K562 (cell line): Measurements from ENCODE around the gene BPHL. TPM values are rescaled to one million over a fixed set of nuclear protein-coding genes. Genes with fewer than 3 reads are reported as not detected.

ENCODE experiments used
- BACH1 ChIP-seq: fragments of 200-800 bp; sonication (Bioruptor generic); IDR thresholded peaks from 2 replicates; pipeline ENCODE4 v1.6.1; 2016; ENCODE audit warnings: missing genetic modification characterization, missing compliant biosample characterization
- BCOR ChIP-seq: fragments of 450-650 bp; IDR thresholded peaks from 2 replicates; pipeline ENCODE4 v1.6.1; 2016
- CBX3 ChIP-seq, 2 experiments: IDR thresholded peaks; 1 replicate in 1 of 2; 2 replicates in 1 of 2; pipeline ENCODE4 v1.6.1; 2012; ENCODE audit warnings: inconsistent platforms in 2 of 2, low read length in 2 of 2, borderline replicate concordance in 1 of 2, control low read depth in 1 of 2
- CSDE1 ChIP-seq, 2 experiments: fragments of 450-650 bp; IDR thresholded peaks; 2 replicates each; pipeline ENCODE4 v1.6.1; 2016; ENCODE audit warnings: mild to moderate bottlenecking in 1 of 2
- DPF2 ChIP-seq: fragments of 450-650 bp; IDR thresholded peaks from 2 replicates; pipeline ENCODE4 v1.6.1; 2016
- EP400 ChIP-seq: fragments of 450-650 bp; IDR thresholded peaks from 2 replicates; pipeline ENCODE4 v1.6.1; 2017; ENCODE audit warnings: antibody characterized with exemption, mild to moderate bottlenecking, moderate library complexity
- EWSR1 ChIP-seq: fragments of 450-650 bp; IDR thresholded peaks from 2 replicates; pipeline ENCODE4 v1.6.1; 2018; ENCODE audit warnings: borderline replicate concordance, mild to moderate bottlenecking, low read depth, moderate library complexity; ENCODE audit not compliant: partially characterized antibody
- JUNB ChIP-seq: fragments of 450-650 bp; formaldehyde crosslinking; conservative IDR thresholded peaks from 2 replicates; pipeline ENCODE4 v1.4.0; 2020; ENCODE audit warnings: mild to moderate bottlenecking
- MECOM ChIP-seq: fragments of 250-450 bp; sonication (Bioruptor Pico); IDR thresholded peaks from 2 replicates; pipeline ENCODE4 v1.8.0; 2022; ENCODE audit warnings: inconsistent platforms
- NBN ChIP-seq: fragments of 450-650 bp; IDR thresholded peaks from 2 replicates; pipeline ENCODE4 v1.6.1; 2016; ENCODE audit warnings: low read depth, mild to moderate bottlenecking
- NFIC ChIP-seq: fragments of 450-650 bp; IDR thresholded peaks from 2 replicates; pipeline ENCODE4 v1.6.1; 2017; ENCODE audit warnings: mild to moderate bottlenecking, inconsistent platforms
- NR2C2 ChIP-seq, 2 experiments: fragments of 200-800 bp in 1 of 2; sonication (Bioruptor generic) in 1 of 2; sonication (generic) in 1 of 2; formaldehyde crosslinking in 1 of 2; IDR thresholded peaks; 2 replicates each; pipeline versions ENCODE4 v1.6.1 to v1.8.0; 2016 to 2022; ENCODE audit warnings: mild to moderate bottlenecking in 1 of 2, missing compliant biosample characterization in 1 of 2, missing genetic modification characterization in 1 of 2, missing genetic modification reagents in 1 of 2
- RHOXF2B ChIP-seq: fragments of 250-450 bp; sonication (Bioruptor Pico); conservative IDR thresholded peaks from 2 replicates; pipeline ENCODE4 v1.5.1; 2021
- TRIM28 ChIP-seq: fragments of 450-650 bp; IDR thresholded peaks from 2 replicates; pipeline ENCODE4 v1.6.1; 2017
- ZNF184 ChIP-seq: sonication (generic); formaldehyde crosslinking; IDR thresholded peaks from 2 replicates; pipeline ENCODE4 v1.5.0; 2020; ENCODE audit warnings: missing genetic modification reagents
- ZNF347 ChIP-seq: fragments of 450-650 bp; formaldehyde crosslinking; IDR thresholded peaks from 2 replicates; pipeline ENCODE4 v1.4.0; 2020; ENCODE audit warnings: low read depth, mild to moderate bottlenecking, moderate library complexity
- ZSCAN32 ChIP-seq: fragments of 450-650 bp; formaldehyde crosslinking; IDR thresholded peaks from 2 replicates; pipeline ENCODE4 v1.4.0; 2020; ENCODE audit warnings: mild to moderate bottlenecking, moderate library complexity
- polyA plus RNA-seq, 8 experiments: library from polyadenylated mRNA; depleted of rRNA in 4 of 8; stranded (reverse) in 5 of 8; unstranded in 3 of 8; fragments of >200 nt; fragmentation: Nextera tagmentation in 2 of 8; fragmentation: Illumina TruSeq in 1 of 8; extraction: Ambion mirVana in 2 of 8; extraction: Trizol in 1 of 8; gene quantifications; 2 replicates each; pipeline versions ENCODE4 v1.2.1 to v1.2.3, GENCODE V29; 2011 to 2014; ENCODE audit warnings: inconsistent platforms in 1 of 8, missing spikeins in 1 of 8
- total RNA-seq, 7 experiments: library from RNA; depleted of rRNA in 6 of 7; stranded (reverse); fragments of >200 nt in 6 of 7; fragmentation: Illumina TruSeq in 2 of 7; extraction: Trizol in 2 of 7; gene quantifications; 2 replicates each; pipeline versions ENCODE4 v1.2.1 to v1.2.3, GENCODE V29; 2011 to 2021; ENCODE audit warnings: low replicate concordance in 1 of 7
- TF ChIP-seq, protein P1 (sequence below): fragments of 450-650 bp; IDR thresholded peaks from 2 replicates; pipeline ENCODE4 v1.6.1; 2018; ENCODE audit warnings: mild to moderate bottlenecking, low read depth; ENCODE audit not compliant: partially characterized antibody
- TF ChIP-seq, protein P2 (sequence below): sonication (generic); formaldehyde crosslinking; IDR thresholded peaks from 2 replicates; pipeline ENCODE4 v1.8.0; 2022; ENCODE audit warnings: missing genetic modification reagents, mild to moderate bottlenecking, borderline replicate concordance
- TF ChIP-seq, protein P3 (sequence below): sonication (generic); formaldehyde crosslinking; IDR thresholded peaks from 2 replicates; pipeline ENCODE4 v1.8.0; 2022; ENCODE audit warnings: mild to moderate bottlenecking, missing genetic modification reagents
- TF ChIP-seq, protein P4 (sequence below), 2 experiments: fragments of 450-650 bp in 1 of 2; sonication (generic) in 1 of 2; formaldehyde crosslinking; conservative IDR thresholded peaks; 2 replicates each; pipeline versions ENCODE4 v1.4.0 to v1.8.1; 2020 to 2022; ENCODE audit warnings: mild to moderate bottlenecking in 1 of 2, missing genetic modification reagents in 1 of 2
- TF ChIP-seq, protein P5 (sequence below): fragments of 250-450 bp; sonication (Bioruptor Pico); IDR thresholded peaks from 2 replicates; pipeline ENCODE4 v1.4.0; 2020; ENCODE audit warnings: mild to moderate bottlenecking

BPHL gene
- total and polyA plus RNA-seq, 9 of the 15 experiments (the other 6 are each of a cell fraction or from before 2014, with no cell fraction given) = 3.5 to 17.4 (median 8.2) TPM

DNA sequence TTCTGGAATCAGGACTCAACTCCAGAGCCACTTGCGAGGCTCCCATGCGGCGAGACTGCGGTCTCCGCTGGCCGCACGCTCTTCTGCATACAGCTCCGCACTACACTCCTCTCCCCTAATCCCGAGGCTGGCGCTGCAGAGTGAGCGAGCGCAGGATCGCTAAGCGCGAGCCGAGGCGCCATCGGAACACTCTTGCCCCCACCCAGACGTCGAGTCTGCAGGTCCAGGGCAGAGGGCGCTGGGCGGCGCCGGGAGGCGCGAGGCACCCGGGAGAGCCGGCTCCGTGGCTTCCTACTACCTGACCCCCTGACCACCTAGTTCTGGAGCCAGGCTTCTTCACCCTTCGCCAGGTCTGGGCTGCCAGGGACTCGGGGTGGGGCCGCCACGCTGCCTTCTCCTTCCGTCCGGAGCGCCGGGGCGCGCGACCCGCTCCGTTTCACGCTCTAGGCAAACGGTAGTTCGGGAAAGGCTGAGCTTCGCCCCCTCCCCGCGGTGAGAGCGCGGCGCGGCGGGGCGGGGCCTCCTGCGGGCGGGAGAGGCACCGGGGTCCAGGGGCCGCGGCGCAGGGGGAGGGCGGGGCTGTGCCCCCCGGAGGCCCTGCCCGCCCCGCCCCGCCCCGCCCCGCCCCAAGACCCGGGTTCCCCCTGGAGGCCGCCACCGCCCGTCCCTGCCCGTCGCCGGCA lies 44.2 kb downstream of the BPHL start (continued):
- no peak for TF ChIP-seq ZNF184 (CRISPR knock-in tag)
- TF ChIP-seq MECOM (CRISPR knock-in tag) = no peak
- no peak for TF ChIP-seq CSDE1 (IDR thresholded peaks at IDR 0.05)
- TF ChIP-seq, protein P1, sequence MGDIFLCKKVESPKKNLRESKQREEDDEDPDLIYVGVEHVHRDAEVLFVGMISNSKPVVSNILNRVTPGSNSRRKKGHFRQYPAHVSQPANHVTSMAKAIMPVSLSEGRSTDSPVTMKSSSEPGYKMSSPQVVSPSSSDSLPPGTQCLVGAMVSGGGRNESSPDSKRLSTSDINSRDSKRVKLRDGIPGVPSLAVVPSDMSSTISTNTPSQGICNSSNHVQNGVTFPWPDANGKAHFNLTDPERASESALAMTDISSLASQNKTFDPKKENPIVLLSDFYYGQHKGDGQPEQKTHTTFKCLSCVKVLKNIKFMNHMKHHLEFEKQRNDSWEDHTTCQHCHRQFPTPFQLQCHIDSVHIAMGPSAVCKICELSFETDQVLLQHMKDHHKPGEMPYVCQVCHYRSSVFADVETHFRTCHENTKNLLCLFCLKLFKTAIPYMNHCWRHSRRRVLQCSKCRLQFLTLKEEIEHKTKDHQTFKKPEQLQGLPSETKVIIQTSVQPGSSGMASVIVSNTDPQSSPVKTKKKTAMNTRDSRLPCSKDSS = no peak
- TF ChIP-seq ZNF347 (CRISPR knock-in tag) = no peak
- peak; percentile 45; the same call in 1 of the 2 replicates for TF ChIP-seq ZSCAN32 (CRISPR knock-in tag)
- TF ChIP-seq TRIM28 = no peak; the same call in 1 of the 2 replicates
- TF ChIP-seq NFIC = peak; percentile 55; the same call in 1 of the 2 replicates
- TF ChIP-seq NR2C2 (CRISPR knock-in tag; IDR thresholded peaks at IDR 0.05) = no peak
- peak; percentile 84 for TF ChIP-seq NR2C2 (tag; IDR thresholded peaks at IDR 0.05)
- TF ChIP-seq, protein P2, sequence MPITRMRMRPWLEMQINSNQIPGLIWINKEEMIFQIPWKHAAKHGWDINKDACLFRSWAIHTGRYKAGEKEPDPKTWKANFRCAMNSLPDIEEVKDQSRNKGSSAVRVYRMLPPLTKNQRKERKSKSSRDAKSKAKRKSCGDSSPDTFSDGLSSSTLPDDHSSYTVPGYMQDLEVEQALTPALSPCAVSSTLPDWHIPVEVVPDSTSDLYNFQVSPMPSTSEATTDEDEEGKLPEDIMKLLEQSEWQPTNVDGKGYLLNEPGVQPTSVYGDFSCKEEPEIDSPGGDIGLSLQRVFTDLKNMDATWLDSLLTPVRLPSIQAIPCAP (CRISPR knock-in tag) = no peak
- TF ChIP-seq CBX3 (IDR thresholded peaks at IDR 0.05; ENCODE audit: borderline replicate concordance in 1 of 2, low read length in 2 of 2) = no peak
- TF ChIP-seq BACH1 (tag) = no peak
- TF ChIP-seq RHOXF2B (CRISPR knock-in tag) = 0 out of 2 replicates have a peak, but pooled peaks have one; percentile 45
- TF ChIP-seq, protein P3, sequence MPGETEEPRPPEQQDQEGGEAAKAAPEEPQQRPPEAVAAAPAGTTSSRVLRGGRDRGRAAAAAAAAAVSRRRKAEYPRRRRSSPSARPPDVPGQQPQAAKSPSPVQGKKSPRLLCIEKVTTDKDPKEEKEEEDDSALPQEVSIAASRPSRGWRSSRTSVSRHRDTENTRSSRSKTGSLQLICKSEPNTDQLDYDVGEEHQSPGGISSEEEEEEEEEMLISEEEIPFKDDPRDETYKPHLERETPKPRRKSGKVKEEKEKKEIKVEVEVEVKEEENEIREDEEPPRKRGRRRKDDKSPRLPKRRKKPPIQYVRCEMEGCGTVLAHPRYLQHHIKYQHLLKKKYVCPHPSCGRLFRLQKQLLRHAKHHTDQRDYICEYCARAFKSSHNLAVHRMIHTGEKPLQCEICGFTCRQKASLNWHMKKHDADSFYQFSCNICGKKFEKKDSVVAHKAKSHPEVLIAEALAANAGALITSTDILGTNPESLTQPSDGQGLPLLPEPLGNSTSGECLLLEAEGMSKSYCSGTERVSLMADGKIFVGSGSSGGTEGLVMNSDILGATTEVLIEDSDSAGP = no peak
- TF ChIP-seq JUNB (CRISPR knock-in tag) = peak; percentile 66; the same call in 1 of the 2 replicates
- TF ChIP-seq, protein P4, sequence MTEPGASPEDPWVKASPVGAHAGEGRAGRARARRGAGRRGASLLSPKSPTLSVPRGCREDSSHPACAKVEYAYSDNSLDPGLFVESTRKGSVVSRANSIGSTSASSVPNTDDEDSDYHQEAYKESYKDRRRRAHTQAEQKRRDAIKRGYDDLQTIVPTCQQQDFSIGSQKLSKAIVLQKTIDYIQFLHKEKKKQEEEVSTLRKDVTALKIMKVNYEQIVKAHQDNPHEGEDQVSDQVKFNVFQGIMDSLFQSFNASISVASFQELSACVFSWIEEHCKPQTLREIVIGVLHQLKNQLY (CRISPR knock-in tag; conservative IDR thresholded peaks at IDR 0.05) = 0 out of 4 replicates have a peak, but pooled peaks of 1 of the 2 experiments have one; percentile 26
- no peak for TF ChIP-seq BCOR
- no peak for TF ChIP-seq EWSR1
- TF ChIP-seq EP400 = peak; percentile 87
- peak; percentile 41; the same call in 1 of the 2 replicates for TF ChIP-seq NBN
- TF ChIP-seq DPF2 = no peak
- TF ChIP-seq, protein P5, sequence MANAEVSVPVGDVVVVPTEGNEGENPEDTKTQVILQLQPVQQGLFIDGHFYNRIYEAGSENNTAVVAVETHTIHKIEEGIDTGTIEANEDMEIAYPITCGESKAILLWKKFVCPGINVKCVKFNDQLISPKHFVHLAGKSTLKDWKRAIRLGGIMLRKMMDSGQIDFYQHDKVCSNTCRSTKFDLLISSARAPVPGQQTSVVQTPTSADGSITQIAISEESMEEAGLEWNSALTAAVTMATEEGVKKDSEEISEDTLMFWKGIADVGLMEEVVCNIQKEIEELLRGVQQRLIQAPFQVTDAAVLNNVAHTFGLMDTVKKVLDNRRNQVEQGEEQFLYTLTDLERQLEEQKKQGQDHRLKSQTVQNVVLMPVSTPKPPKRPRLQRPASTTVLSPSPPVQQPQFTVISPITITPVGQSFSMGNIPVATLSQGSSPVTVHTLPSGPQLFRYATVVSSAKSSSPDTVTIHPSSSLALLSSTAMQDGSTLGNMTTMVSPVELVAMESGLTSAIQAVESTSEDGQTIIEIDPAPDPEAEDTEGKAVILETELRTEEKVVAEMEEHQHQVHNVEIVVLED (CRISPR knock-in tag) = peak; percentile 64
